ENCODE measurements around the gene IRF6.

DNA sequence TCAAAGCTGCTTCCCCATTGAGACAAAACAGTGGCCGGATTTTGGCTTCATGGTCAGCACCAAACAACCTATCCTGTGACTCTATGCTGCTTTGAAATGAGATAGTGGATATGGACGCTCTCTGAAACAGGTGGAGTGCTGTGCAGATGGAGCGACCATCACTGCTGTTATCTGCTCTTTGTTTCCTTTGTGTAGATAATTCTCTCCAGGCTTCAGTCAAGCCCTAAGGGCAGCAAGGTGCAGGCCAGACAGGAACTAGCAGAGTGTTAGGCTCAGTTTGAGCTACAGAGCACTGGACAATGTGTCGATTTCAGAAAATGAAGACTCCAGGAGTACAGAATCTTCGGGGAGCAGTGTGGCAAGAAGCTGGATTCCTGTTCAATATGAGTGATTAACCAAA lies 4.8 kb upstream of the IRF6 start:
- no peak for TF ChIP-seq YY1 (IDR thresholded peaks at IDR 0.05; ENCODE audit: insufficient read depth, insufficient read length)
- no peak for TF ChIP-seq SUZ12 (IDR thresholded peaks at IDR 0.05; ENCODE audit: extremely low read depth, insufficient read depth, insufficient read length)
